Smooth muscle cell (in vitro differentiated cells): ENCODE measurements around the gene CDC25A. TPM values are rescaled to one million over a fixed set of nuclear protein-coding genes. Genes with fewer than 3 reads are reported as not detected.
A peak's percentile ranks its signal among the peaks of the same experiment; 100 is the strongest.

Experiments used
- DNase-seq: peaks from one replicate; lab custom pipeline; 2025; ENCODE audit not compliant: unreplicated experiment; lab: John Stamatoyannopoulos, UW
- H2AFZ ChIP-seq: fragments of 200-600 bp; sonication (generic); 2 replicates; pipeline ENCODE4 v1.6.0; 2016; ENCODE audit warnings: antibody characterized with exemption, low read depth, mild to moderate bottlenecking
- H3F3A ChIP-seq: fragments of 200-600 bp; sonication (generic); 2 replicates; pipeline ENCODE4 v1.6.0; 2017; ENCODE audit warnings: antibody characterized with exemption, low read depth
- H3K27ac ChIP-seq: fragments of 200-600 bp; sonication (generic); 2 replicates; pipeline ENCODE4 v1.5.1; 2016; ENCODE audit warnings: low read depth, mild to moderate bottlenecking
- H3K27me3 ChIP-seq: fragments of 200-600 bp; sonication (generic); 2 replicates; pipeline ENCODE4 v1.6.1; 2016; ENCODE audit warnings: low read depth, mild to moderate bottlenecking
- H3K36me3 ChIP-seq: fragments of 200-600 bp; sonication (generic); 2 replicates; pipeline ENCODE4 v1.5.1; 2016; ENCODE audit warnings: low read depth
- H3K4me1 ChIP-seq: fragments of 200-600 bp; sonication (generic); 2 replicates; pipeline ENCODE4 v1.5.1; 2016; ENCODE audit warnings: low read depth
- H3K4me2 ChIP-seq: fragments of 200-600 bp; sonication (generic); 2 replicates; pipeline ENCODE4 v1.6.0; 2016; ENCODE audit warnings: mild to moderate bottlenecking
- H3K4me3 ChIP-seq: fragments of 200-600 bp; sonication (generic); 2 replicates; pipeline ENCODE4 v1.5.1; 2016; ENCODE audit warnings: mild to moderate bottlenecking
- H3K79me2 ChIP-seq: fragments of 200-600 bp; sonication (generic); 2 replicates; pipeline ENCODE4 v1.6.0; 2016; ENCODE audit warnings: low read depth, mild to moderate bottlenecking
- H3K9ac ChIP-seq: fragments of 200-600 bp; sonication (generic); 2 replicates; pipeline ENCODE4 v1.6.0; 2016; ENCODE audit warnings: low read depth
- H3K9me3 ChIP-seq: fragments of 200-600 bp; sonication (generic); replicated peaks from 2 replicates; pipeline ENCODE4 v1.5.1; 2016; ENCODE audit warnings: low read depth
- H4K20me1 ChIP-seq: fragments of 200-600 bp; sonication (generic); 2 replicates; pipeline ENCODE4 v1.6.0; 2016; ENCODE audit warnings: low read depth
- CTCF ChIP-seq: fragments of 200-600 bp; sonication (generic); IDR thresholded peaks from 2 replicates; pipeline ENCODE4 v1.5.1; 2017; ENCODE audit warnings: borderline replicate concordance, mild to moderate bottlenecking, antibody characterized with exemption; ENCODE audit not compliant: insufficient read depth, poor library complexity, severe bottlenecking
- WGBS: methylation state at CpG from one replicate; pipeline ENCODE4 v1.1.7; 2016; ENCODE audit warnings: low lambda C conversion rate; 5-methylcytosine and 5-hydroxymethylcytosine counted together
- polyA plus RNA-seq: library from polyadenylated mRNA; unstranded; fragments of >200 nt; fragmentation: Nextera tagmentation; extraction: Ambion mirVana; gene quantifications from 2 replicates; pipeline ENCODE4 v1.2.1, GENCODE V29; 2016
- total RNA-seq: library from RNA; depleted of rRNA; stranded (reverse); fragments of >200 nt; gene quantifications from 2 replicates; pipeline ENCODE4 v1.2.3, GENCODE V29; 2014

CDC25A gene
- total and polyA plus RNA-seq, 2 experiments from 2014 or later, result 2.5 to 4.2 TPM

GRCh38 chr3:48194446-48195071 lies 6.3 kb upstream of the CDC25A start:
- H3K4me2 ChIP-seq, result no peak overlapping the region
- peak; percentile 84 for TF ChIP-seq CTCF
- no peak overlapping the region for H2AFZ ChIP-seq
- no peaks in the 10 kb centered on the region for H3K4me1 ChIP-seq
- H4K20me1 ChIP-seq, result no peaks in the 10 kb centered on the region
- H3K9me3 ChIP-seq, result no peaks in the 10 kb centered on the region
- peak; percentile 9 for DNase-seq
- no peak overlapping the region for H3K9ac ChIP-seq
- H3K27ac ChIP-seq, result no peak overlapping the region
- H3K79me2 ChIP-seq, result no peaks in the 10 kb centered on the region
- no peaks in the 10 kb centered on the region for H3K27me3 ChIP-seq
- WGBS, result 58% methylated on average over 9 of the region's 9 CpGs
- no peaks in the 10 kb centered on the region for H3K36me3 ChIP-seq
- H3K4me3 ChIP-seq, result no peak overlapping the region
- no peaks in the 10 kb centered on the region for H3F3A ChIP-seq

GRCh38 chr3:48190911-48191310 lies 2.7 kb upstream of the CDC25A start:
- Histone ChIP-seq H3K4me1 (peaks cover 5% of the 10 kb centered on the region), H3K36me3 (no peaks in the 10 kb centered on the region), H3K9me3 (no peaks in the 10 kb centered on the region), H3K9ac (no peak overlapping the region), H3K27ac (no peak overlapping the region), H3F3A (no peaks in the 10 kb centered on the region), H3K4me2 (no peak overlapping the region), H3K27me3 (no peaks in the 10 kb centered on the region), H2AFZ (no peak overlapping the region), H4K20me1 (no peaks in the 10 kb centered on the region), H3K79me2 (peaks cover 10% of the 10 kb centered on the region), H3K4me3 (no peak overlapping the region)
- DNase-seq, result no peak
- TF ChIP-seq CTCF, result no peak
- 81% methylated on average over 3 of the region's 3 CpGs for WGBS

- Histone ChIP-seq H3K9me3 (no peaks in the 10 kb centered on the region), H2AFZ (peak overlapping the region; percentile 95), H3K4me2 (no peak overlapping the region), H3F3A (no peaks in the 10 kb centered on the region), H3K27ac (no peak overlapping the region), H3K27me3 (no peaks in the 10 kb centered on the region), H3K4me1 (peaks cover 5% of the 10 kb centered on the region), H4K20me1 (no peaks in the 10 kb centered on the region), H3K79me2 (peaks cover 17% of the 10 kb centered on the region), H3K9ac (no peak overlapping the region), H3K4me3 (no peak overlapping the region), H3K36me3 (no peaks in the 10 kb centered on the region)
- TF ChIP-seq CTCF, result no peak
- no peak for DNase-seq
- WGBS, result 93% methylated on average over 6 of the region's 6 CpGs
Measured at GRCh38 chr3:48189321-48189720, 1.1 kb upstream of the CDC25A start.
